HG03060 (cell line): Measurements from ENCODE around the gene FASTK.
A peak's percentile ranks its signal among the peaks of the same experiment; 100 is the strongest.
"Not testable (repeated sequence)": the region's sequence is repeated elsewhere in the genome, so short reads cannot be mapped to it uniquely, and the experiment has no call there.

ENCODE experiments used
- ATAC-seq: cut with Tn5 transposase; IDR thresholded peaks from one replicate; pipeline ENCODE4 v1.9.1; 2021; ENCODE audit warnings: low read depth, moderate number of reproducible peaks; ENCODE audit not compliant: unreplicated experiment

The FASTK gene

DNA sequence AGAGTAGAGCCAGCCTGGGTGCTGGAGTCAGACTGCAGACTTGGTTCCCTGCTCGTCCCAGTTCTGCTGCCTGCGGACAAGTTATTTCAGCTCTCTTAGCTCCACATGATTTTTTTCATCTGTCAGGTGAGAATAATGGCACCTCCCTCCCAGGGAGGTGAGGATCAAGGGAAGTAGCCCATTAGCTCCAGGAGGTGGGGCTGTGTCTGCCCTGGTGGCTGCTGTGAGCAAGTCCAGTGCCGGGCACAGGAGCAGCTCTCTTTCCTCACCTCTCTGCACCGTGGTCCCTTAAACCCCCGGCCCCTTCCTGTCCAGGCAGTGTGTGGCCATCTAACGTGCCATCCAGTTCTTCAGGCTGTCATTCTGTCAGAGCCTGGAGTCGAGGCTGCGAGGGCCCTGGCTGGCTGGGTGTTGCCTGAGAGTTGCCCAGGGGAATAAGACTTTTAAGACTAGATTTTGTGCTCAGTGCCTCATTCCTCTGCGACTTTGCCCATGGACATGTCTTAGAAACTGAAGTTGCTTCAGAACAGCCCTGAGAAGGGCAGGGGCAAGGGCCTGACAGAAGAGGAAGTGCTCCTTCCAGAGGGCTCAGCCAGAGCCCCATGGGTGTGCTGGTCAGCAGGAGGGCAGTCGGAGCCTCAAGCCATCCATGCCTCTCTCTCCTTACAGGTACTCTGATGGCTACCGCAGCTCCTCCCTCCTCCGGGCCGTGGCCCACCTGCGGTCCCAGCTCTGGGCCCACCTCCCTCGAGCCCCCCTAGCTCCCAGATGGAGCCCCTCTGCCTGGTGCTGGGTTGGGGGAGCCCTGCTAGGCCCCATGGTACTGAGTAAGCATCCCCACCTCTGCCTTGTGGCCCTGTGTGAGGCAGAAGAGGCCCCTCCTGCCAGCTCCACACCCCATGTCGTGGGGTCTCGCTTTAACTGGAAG lies 47.4 kb downstream of the FASTK start:
- no peak for ATAC-seq

DNA sequence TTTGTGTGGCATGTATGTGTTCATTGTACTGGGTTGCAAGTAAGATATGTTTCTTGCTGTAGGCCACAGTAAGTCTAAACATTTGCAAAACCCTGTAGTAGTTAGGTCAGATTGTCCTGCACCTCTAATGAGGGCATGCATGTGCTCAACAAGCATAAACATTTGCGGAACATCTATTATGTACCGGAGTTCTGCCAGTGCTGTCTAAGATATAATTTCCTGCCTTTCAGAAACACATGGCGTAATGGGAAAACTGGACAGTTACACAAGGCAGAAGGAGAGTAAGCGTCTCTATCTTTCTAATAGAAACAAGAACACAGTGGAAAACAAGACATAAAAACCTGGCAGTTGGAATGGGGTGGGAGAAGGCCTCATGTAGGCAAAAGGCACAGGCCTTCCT lies 49.6 kb downstream of the FASTK start:
- ATAC-seq, result no peak

DNA sequence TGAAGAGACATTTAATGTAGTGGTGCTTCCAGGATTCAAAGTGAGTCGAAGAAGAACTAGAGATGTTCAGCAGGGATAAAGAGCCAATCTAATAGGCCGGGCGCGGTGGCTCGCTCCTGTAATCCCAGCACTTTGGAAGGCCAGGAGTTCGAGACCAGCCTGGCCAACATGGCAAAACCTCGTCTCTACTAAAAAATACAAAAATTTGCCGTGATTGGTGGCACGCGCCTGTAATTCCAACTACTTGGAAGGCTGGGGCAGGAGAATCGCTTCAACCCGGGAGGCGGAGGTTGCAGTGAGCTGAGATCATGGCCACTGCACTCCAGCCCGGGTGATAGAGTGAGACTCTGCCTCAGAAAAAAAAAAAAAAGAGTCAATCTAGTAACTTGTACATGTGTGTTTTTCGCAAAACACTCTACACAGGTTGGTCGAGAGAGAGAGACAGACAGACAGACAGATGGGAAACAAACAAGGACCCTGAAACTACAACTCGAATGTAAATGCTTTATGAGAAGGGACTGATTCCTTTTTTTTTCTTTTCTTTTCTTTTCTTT lies 51.6 kb downstream of the FASTK start:
- no peak for ATAC-seq

DNA sequence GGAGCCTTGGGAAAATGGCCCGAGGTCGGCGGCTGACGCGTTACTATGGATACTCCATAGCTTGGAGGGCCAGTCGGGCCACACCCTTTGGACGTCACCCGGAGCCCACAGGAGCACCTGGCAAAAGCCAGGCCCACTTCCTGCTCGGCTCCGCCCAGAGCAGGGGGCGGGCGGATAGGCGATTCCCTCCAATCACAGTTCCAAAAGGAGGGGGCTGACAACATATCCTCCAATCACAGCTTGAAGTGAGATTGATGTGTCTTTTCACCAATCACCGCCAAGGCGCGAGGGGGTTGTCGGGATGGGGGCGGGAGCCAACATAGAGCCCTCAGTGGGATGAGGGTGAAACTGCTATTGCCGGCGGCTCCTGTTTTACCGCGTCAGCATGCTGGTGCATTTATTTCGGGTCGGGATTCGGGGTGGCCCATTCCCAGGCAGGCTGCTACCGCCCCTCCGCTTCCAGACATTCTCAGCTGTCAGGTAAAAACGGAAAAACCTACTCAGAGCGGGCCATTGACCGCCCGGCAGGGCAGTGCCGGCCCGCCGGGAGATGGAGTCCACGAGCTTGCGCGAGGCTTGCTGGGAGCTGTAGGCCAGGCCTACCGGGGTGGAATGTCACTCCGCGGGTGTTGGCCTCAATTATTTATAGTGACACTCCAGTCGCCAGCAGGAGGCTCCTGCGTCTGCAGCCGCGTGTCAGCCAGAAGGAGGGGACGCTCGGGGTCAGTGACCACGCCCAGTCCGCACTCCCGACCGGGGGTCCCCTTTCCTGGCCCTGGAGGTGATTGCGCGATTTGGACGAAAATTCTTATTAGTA lies 52.3 kb downstream of the FASTK start, which contains the start of gene ABCB8:
Gene ABCB8 (plus strand): TSS at position 320 of the 817 bp plus-strand sequence. CDS start 66 bp downstream, at position 386.
- ATAC-seq, result peak; percentile 95

DNA sequence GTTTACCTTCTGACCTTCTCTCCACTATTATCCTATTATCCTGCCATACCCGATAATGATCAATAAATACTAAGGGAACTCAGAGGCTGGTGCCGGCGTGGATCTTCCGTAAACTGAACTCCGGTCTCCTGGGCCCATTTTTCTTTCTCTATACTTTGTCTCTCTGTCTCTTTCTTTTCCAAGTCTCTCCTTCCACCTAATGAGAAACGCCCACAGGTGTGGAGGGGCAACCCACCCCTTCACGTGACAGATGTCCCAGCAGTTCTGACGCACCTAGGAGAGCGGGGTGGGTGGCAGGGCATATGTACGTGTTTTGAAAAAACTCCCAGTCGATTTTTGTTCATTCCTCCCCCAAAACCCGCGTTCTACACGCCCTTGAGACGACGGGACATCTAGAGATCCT lies 52.9 kb downstream of the FASTK start:
- ATAC-seq, result not testable (repeated sequence)

DNA sequence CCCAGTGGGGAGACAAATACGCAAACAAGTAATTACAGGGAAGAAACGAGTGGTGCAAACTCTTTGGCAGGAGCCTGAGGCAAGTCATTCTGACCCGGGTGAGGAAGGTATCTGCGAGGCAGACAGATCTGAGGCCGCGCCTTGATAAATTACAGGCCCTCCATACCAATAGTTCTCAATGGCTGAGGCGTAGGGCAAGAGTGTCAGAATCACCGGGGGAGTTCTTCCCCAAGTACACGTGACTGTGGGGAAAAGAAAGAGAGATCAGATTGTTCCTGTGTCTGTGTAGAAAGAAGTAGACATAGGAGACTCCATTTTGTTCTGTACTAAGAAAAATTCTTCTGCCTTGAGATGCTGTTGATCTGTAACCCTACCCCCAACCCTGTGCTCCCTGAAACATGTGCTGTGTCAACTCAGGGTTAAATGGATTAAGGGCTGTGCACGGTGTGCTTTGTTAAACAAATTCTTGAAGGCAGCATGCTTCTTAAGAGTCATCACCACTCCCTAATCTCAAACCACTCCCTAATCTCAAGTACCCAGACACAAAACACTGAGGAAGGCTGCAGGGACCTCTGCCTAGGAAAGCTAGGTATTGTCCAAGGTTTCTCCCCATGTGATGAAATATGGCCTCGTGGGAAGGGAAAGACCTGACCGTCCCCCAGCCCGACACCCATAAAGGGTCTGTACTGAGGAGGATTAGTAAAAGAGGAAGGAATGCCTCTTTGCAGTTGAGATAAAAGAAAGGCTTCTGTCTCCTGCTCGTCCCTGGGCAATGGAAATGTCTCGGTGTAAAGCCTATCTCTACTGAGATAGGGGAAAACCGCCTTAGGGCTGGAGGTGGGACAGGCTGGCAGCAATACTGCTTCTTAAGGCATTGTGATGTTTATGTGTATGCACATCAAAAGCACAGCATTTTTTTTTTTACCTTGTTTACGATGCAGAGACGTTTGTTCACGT lies 53.6 kb downstream of the FASTK start:
- ATAC-seq, result not testable (repeated sequence)
